Adrenal gland (tissue), 5 donors: Measurements from ENCODE around the gene TEAD1.

Source experiments
- POLR2A ChIP-seq, 2 donors: fragments of 450-650 bp; IDR thresholded peaks; one replicate each; pipeline ENCODE4 v1.6.1; 2017; ENCODE audit warnings: antibody characterized with exemption in 2 of 2, mild to moderate bottlenecking in 2 of 2, moderate library complexity in 1 of 2
- TF ChIP-seq, protein P1 (sequence below), 6 experiments: fragments of 450-650 bp in 4 of 6; fragments of 200-600 bp in 2 of 6; sonication (generic) in 1 of 6; IDR thresholded peaks; 1 replicate in 5 of 6; 2 replicates in 1 of 6; pipeline versions ENCODE4 v1.5.1 to v1.8.0; 2016 to 2021; ENCODE audit warnings: antibody characterized with exemption in 6 of 6, mild to moderate bottlenecking in 2 of 6, moderate library complexity in 1 of 6
- donor health status: DM: no; HTN: no; CAD: no.

DNA sequence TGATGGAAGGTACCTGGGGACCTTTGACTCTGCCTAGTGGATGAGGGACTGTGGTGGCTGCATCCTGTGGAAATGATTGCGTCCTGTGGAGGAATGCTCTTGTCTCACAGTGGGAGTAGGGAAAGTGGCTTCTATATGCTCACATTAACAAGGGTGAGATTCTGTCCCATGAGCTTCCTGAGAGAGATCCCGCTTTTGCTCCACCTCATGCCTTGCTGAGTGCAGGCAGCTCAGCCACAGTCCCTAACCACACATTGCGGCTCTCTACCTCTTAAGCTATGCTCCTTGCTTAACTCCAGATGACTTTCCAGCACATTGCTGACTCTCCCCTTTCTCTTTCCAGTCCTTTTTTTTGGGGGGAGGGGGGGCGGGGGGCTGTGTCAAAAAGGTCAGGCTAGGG lies 45.0 kb downstream of the TEAD1 start:
- TF ChIP-seq POLR2A (IDR thresholded peaks at IDR 0.05) = no peak
- TF ChIP-seq, protein P1, sequence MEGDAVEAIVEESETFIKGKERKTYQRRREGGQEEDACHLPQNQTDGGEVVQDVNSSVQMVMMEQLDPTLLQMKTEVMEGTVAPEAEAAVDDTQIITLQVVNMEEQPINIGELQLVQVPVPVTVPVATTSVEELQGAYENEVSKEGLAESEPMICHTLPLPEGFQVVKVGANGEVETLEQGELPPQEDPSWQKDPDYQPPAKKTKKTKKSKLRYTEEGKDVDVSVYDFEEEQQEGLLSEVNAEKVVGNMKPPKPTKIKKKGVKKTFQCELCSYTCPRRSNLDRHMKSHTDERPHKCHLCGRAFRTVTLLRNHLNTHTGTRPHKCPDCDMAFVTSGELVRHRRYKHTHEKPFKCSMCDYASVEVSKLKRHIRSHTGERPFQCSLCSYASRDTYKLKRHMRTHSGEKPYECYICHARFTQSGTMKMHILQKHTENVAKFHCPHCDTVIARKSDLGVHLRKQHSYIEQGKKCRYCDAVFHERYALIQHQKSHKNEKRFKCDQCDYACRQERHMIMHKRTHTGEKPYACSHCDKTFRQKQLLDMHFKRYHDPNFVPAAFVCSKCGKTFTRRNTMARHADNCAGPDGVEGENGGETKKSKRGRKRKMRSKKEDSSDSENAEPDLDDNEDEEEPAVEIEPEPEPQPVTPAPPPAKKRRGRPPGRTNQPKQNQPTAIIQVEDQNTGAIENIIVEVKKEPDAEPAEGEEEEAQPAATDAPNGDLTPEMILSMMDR (IDR thresholded peaks at IDR 0.05) = no peak
